K562 (cell line): ENCODE data around the gene DSE. TPM values are rescaled to one million over a fixed set of nuclear protein-coding genes. Genes with fewer than 3 reads are reported as not detected.

Experiments
- ATAC-seq: fragments of 200-7000 bp; cut with Tn5 transposase; 3 replicates; pipeline ENCODE4 v1.9.1; 2020; ENCODE audit warnings: moderate library complexity
- BruUV-seq: library from RNA; stranded (reverse); fragments of 400-500 nt; replicated peaks from 2 replicates; lab custom pipeline; 2021; lab: Mats Ljungman, UMichigan
- CTCF ChIA-PET: fragments of 300-600 bp; formaldehyde crosslinking; extraction: SDS; loops from one replicate; lab custom pipeline; 2021; ENCODE audit warnings: low intra/inter-chr PET ratio; lab: Yijun Ruan, JAX
- POLR2A ChIA-PET: fragments of 300-600, 350-650 bp; sonication (Branson Sonifier 250); formaldehyde crosslinking; extraction: SDS; loops from one replicate; lab custom pipeline; 2021; ENCODE audit warnings: antibody characterized with exemption, inconsistent platforms; lab: Yijun Ruan, JAX
- DNase-seq, 4 experiments: peaks; one replicate each; pipeline versions ENCODE4 v3.0.0 to v3.0.0-alpha.2; 2011 to 2018; ENCODE audit warnings: low spot score in 3 of 4, mixed read lengths in 3 of 4; ENCODE audit errors: extremely low read depth in 1 of 4
- FAIRE-seq: peaks from 2 replicates; lab custom pipeline; 2011; peaks lifted over from hg19 to GRCh38; lab: Jason Lieb, UNC
- H2AFZ ChIP-seq: 2 replicates; pipeline ENCODE4 v1.6.0; 2011; ENCODE audit warnings: low read depth, low read length, control low read depth, inconsistent platforms
- H3K27ac ChIP-seq: fragments of 200-600 bp; 3 replicates; pipeline ENCODE4 v1.8.0; 2011; ENCODE audit warnings: low read depth, mild to moderate bottlenecking, control low read depth, inconsistent platforms, low read length, moderate library complexity, mixed read lengths; ENCODE audit errors: extremely low read depth
- H3K27me3 ChIP-seq, 2 experiments: fragments of 300-600 bp in 1 of 2; 2 replicates in 1 of 2; 3 replicates in 1 of 2; pipeline versions ENCODE4 v1.6.0 to v1.8.0; 2011; ENCODE audit warnings: inconsistent platforms in 2 of 2, low read length in 2 of 2, mild to moderate bottlenecking in 1 of 2, mixed read lengths in 1 of 2, moderate library complexity in 1 of 2; ENCODE audit not compliant: control insufficient read depth in 2 of 2, insufficient read depth in 2 of 2
- H3K36me3 ChIP-seq: fragments of 300-600 bp; 3 replicates; pipeline ENCODE4 v1.8.0; 2011; ENCODE audit warnings: mild to moderate bottlenecking, low read length, inconsistent platforms; ENCODE audit not compliant: control insufficient read depth, insufficient read depth
- H3K4me1 ChIP-seq, 2 experiments: fragments of 200-600 bp in 1 of 2; replicated peaks in 1 of 2; 2 replicates in 1 of 2; 3 replicates in 1 of 2; pipeline versions ENCODE4 v1.5.1 to v1.8.0; 2011; ENCODE audit warnings: inconsistent platforms in 2 of 2, low read length in 2 of 2, mild to moderate bottlenecking in 1 of 2, mixed read lengths in 1 of 2, moderate library complexity in 1 of 2; ENCODE audit not compliant: control insufficient read depth in 2 of 2, insufficient read depth in 2 of 2
- H3K4me2 ChIP-seq: 2 replicates; pipeline ENCODE4 v1.6.1; 2011; ENCODE audit warnings: low read length, control low read depth, inconsistent platforms, mixed read lengths; ENCODE audit not compliant: insufficient read depth
- H3K4me3 ChIP-seq: fragments of 200-600 bp; sonication (generic), shearing (Covaris generic); 2 replicates; pipeline ENCODE4 v1.5.1; 2016; ENCODE audit warnings: control low read depth, inconsistent platforms
- H3K79me2 ChIP-seq: fragments of 200-600 bp; 3 replicates; pipeline ENCODE4 v1.8.0; 2011; ENCODE audit warnings: low read length, inconsistent platforms; ENCODE audit not compliant: control insufficient read depth, insufficient read depth
- H3K9ac ChIP-seq, 2 experiments: 2 replicates each; pipeline versions ENCODE4 v1.6.0 to v1.6.1; 2011; ENCODE audit warnings: low read depth in 2 of 2, low read length in 2 of 2, control low read depth in 1 of 2, inconsistent platforms in 1 of 2, mild to moderate bottlenecking in 1 of 2, mixed read lengths in 1 of 2; ENCODE audit not compliant: insufficient read depth in 1 of 2
- H3K9me1 ChIP-seq: one replicate; pipeline ENCODE4 v1.6.0; 2011; ENCODE audit warnings: inconsistent platforms, mild to moderate bottlenecking, low read length, moderate library complexity; ENCODE audit not compliant: control insufficient read depth, insufficient read depth
- H3K9me3 ChIP-seq: replicated peaks from 2 replicates; pipeline ENCODE4 v1.5.1; 2011; ENCODE audit warnings: low read depth, low read length, inconsistent platforms; ENCODE audit not compliant: control insufficient read depth, insufficient read depth
- H4K20me1 ChIP-seq: replicated peaks from 2 replicates; pipeline ENCODE4 v1.6.1; 2011; ENCODE audit warnings: low read length, inconsistent platforms, mixed read lengths; ENCODE audit not compliant: control insufficient read depth, insufficient read depth
- CBX5 ChIP-seq: IDR thresholded peaks from 2 replicates; pipeline ENCODE4 v1.6.1; 2014; ENCODE audit warnings: low read depth, borderline replicate concordance
- DPF2 ChIP-seq: fragments of 450-650 bp; IDR thresholded peaks from 2 replicates; pipeline ENCODE4 v1.6.1; 2016
- ETS2 ChIP-seq: IDR thresholded peaks from 2 replicates; pipeline ENCODE4 v1.6.1; 2016; ENCODE audit warnings: borderline replicate concordance, missing genetic modification characterization, mild to moderate bottlenecking, moderate library complexity, missing compliant biosample characterization; ENCODE audit not compliant: poor library complexity, severe bottlenecking
- GTF2E2 ChIP-seq: fragments of 200-800 bp; sonication (Bioruptor generic); IDR thresholded peaks from 2 replicates; pipeline ENCODE4 v1.6.1; 2016; ENCODE audit warnings: missing genetic modification characterization, missing compliant biosample characterization
- HSF4 ChIP-seq: fragments of 250-450 bp; sonication (Bioruptor Pico); IDR thresholded peaks from 2 replicates; pipeline ENCODE4 v2.1.2; 2022; ENCODE audit warnings: mild to moderate bottlenecking, moderate library complexity, borderline replicate concordance
- KAT2B ChIP-seq: IDR thresholded peaks from one replicate; pipeline ENCODE4 v1.6.1; 2012; ENCODE audit warnings: low read depth, mild to moderate bottlenecking, control low read depth, inconsistent platforms, low read length, moderate library complexity
- LARP7 ChIP-seq: fragments of 450-650 bp; IDR thresholded peaks from 2 replicates; pipeline ENCODE4 v1.6.1; 2016
- PHF8 ChIP-seq: fragments of 200-600 bp; sonication (generic); IDR thresholded peaks from 2 replicates; pipeline ENCODE4 v1.6.1; 2012; ENCODE audit warnings: mixed run types, mild to moderate bottlenecking, inconsistent platforms, low read length, moderate library complexity, borderline replicate concordance
- RBM14 ChIP-seq: fragments of 200-400 bp; formaldehyde crosslinking; IDR thresholded peaks from 2 replicates; pipeline ENCODE4 v1.6.1; 2018; ENCODE audit warnings: low read depth, mild to moderate bottlenecking, low read length, moderate library complexity, borderline replicate concordance; ENCODE audit not compliant: insufficient read depth
- SNRNP70 ChIP-seq: fragments of 200-400 bp; formaldehyde crosslinking; optimal IDR thresholded peaks from 2 replicates; pipeline ENCODE3; 2017; ENCODE audit warnings: low read depth, low read length
- TAF1 ChIP-seq: IDR thresholded peaks from 2 replicates; pipeline ENCODE4 v1.6.1; 2011; ENCODE audit warnings: mild to moderate bottlenecking, low read length, moderate library complexity; ENCODE audit not compliant: insufficient read depth, control insufficient read depth, severe bottlenecking; ENCODE audit errors: extremely low read depth
- TRIM24 ChIP-seq, 2 experiments: fragments of 450-650 bp; IDR thresholded peaks; 2 replicates each; pipeline ENCODE4 v1.6.1; 2016
- USF1 ChIP-seq: sonication (generic); formaldehyde crosslinking; IDR thresholded peaks from 2 replicates; pipeline ENCODE4 v1.9.0; 2022; ENCODE audit warnings: mild to moderate bottlenecking, missing genetic modification reagents
- ZBTB43 ChIP-seq: sonication (generic); formaldehyde crosslinking; IDR thresholded peaks from 2 replicates; pipeline ENCODE4 v1.8.0; 2023; ENCODE audit warnings: mild to moderate bottlenecking, missing genetic modification reagents
- ZNF140 ChIP-seq: fragments of 250-450 bp; sonication (Bioruptor Pico); IDR thresholded peaks from 2 replicates; pipeline ENCODE4 v1.8.0; 2021; ENCODE audit warnings: moderate library complexity, mild to moderate bottlenecking, inconsistent platforms
- ZNF23 ChIP-seq: fragments of 250-450 bp; sonication (Bioruptor Pico); IDR thresholded peaks from 2 replicates; pipeline ENCODE4 v1.4.0; 2020; ENCODE audit warnings: mild to moderate bottlenecking
- WGBS: fragments of 100-300 bp; shearing (Covaris generic); methylation state at CpG from one replicate; pipeline ENCODE4 v1.1.6; 2016; ENCODE audit warnings: low coverage, mixed read lengths; ENCODE audit not compliant: insufficient coverage; ENCODE audit errors: missing lambda C conversion rate; 5-methylcytosine and 5-hydroxymethylcytosine counted together
- in situ Hi-C: fragments of 300-500 bp; cut with MboI; formaldehyde crosslinking; loops from 4 replicates; pipeline ENCODE4 v1.15.0; 2018; ENCODE audit warnings: inconsistent platforms, mixed read lengths
- intact Hi-C: fragments of 100-400 bp; cut with micrococcal nuclease; formaldehyde crosslinking; loops from 2 replicates; pipeline ENCODE4 v1.14.2; 2022
- polyA plus RNA-seq, 8 experiments: library from polyadenylated mRNA; depleted of rRNA in 4 of 8; stranded (reverse) in 5 of 8; unstranded in 3 of 8; fragments of >200 nt; fragmentation: Nextera tagmentation in 2 of 8; fragmentation: Illumina TruSeq in 1 of 8; extraction: Ambion mirVana in 2 of 8; extraction: Trizol in 1 of 8; gene quantifications; 2 replicates each; pipeline versions ENCODE4 v1.2.1 to v1.2.3, GENCODE V29; 2011 to 2014; ENCODE audit warnings: inconsistent platforms in 1 of 8, missing spikeins in 1 of 8
- total RNA-seq, 7 experiments: library from RNA; depleted of rRNA in 6 of 7; stranded (reverse); fragments of >200 nt in 6 of 7; fragmentation: Illumina TruSeq in 2 of 7; extraction: Trizol in 2 of 7; gene quantifications; 2 replicates each; pipeline versions ENCODE4 v1.2.1 to v1.2.3, GENCODE V29; 2011 to 2021; ENCODE audit warnings: low replicate concordance in 1 of 7

DSE gene
- total and polyA plus RNA-seq, 9 of the 15 experiments (the other 6 are each of a cell fraction or from before 2014, with no cell fraction given), result 0.49 to 1.7 (median 0.79) TPM

- intact Hi-C loops, result no loop called here
- WGBS, result 0% methylated on average over 1 of the region's 1 CpG
Measured at GRCh38 chr6:116382587-116382986, 11.8 kb downstream of the DSE start.

More at GRCh38 chr6:116382587-116382986, 11.8 kb downstream of the DSE start:
- no peak overlapping the region for H3K9ac ChIP-seq
- no peak overlapping the region for H3K4me3 ChIP-seq
- no peaks in the 10 kb centered on the region for H3K79me2 ChIP-seq
- no peak overlapping the region for H3K4me2 ChIP-seq
- H3K27ac ChIP-seq, result no peak overlapping the region
- TF ChIP-seq ZNF23 (CRISPR knock-in tag) (no peak), HSF4 (CRISPR knock-in tag) (no peak), LARP7 (no peak), TRIM24 (IDR thresholded peaks at IDR 0.05) (no peak), USF1 (CRISPR knock-in tag) (no peak), RBM14 (no peak), ETS2 (tag) (no peak), PHF8 (no peak), TAF1 (no peak), KAT2B (no peak), ZNF140 (no peak), SNRNP70 (no peak), GTF2E2 (tag) (no peak), ZBTB43 (CRISPR knock-in tag) (no peak), DPF2 (no peak), CBX5 (no peak)
- TF ChIP-seq, all 486 proteins: peak for 0
- no peaks in the 10 kb centered on the region for H3K9me3 ChIP-seq
- H2AFZ ChIP-seq, result no peak overlapping the region
- H3K27me3 ChIP-seq, result peaks cover 0 to 4% of the 10 kb centered on the region in 2 experiments; a peak in 1 of 5 replicates
- H3K36me3 ChIP-seq, result no peaks in the 10 kb centered on the region
- no peaks in the 10 kb centered on the region for H4K20me1 ChIP-seq
- ChIA-PET POLR2A (no interaction called here), CTCF (no interaction called here)
- no TSS peak for BruUV-seq
- in situ Hi-C loops, result no loop called here
- DNase-seq (no peak), ATAC-seq (no peak), FAIRE-seq (no peak)
- no peaks in the 10 kb centered on the region; a peak in 1 of 5 replicates for H3K4me1 ChIP-seq
- H3K9me1 ChIP-seq, result no peaks in the 10 kb centered on the region
